ENCODE results near the gene GATAD2A.

Gene GATAD2A

DNA sequence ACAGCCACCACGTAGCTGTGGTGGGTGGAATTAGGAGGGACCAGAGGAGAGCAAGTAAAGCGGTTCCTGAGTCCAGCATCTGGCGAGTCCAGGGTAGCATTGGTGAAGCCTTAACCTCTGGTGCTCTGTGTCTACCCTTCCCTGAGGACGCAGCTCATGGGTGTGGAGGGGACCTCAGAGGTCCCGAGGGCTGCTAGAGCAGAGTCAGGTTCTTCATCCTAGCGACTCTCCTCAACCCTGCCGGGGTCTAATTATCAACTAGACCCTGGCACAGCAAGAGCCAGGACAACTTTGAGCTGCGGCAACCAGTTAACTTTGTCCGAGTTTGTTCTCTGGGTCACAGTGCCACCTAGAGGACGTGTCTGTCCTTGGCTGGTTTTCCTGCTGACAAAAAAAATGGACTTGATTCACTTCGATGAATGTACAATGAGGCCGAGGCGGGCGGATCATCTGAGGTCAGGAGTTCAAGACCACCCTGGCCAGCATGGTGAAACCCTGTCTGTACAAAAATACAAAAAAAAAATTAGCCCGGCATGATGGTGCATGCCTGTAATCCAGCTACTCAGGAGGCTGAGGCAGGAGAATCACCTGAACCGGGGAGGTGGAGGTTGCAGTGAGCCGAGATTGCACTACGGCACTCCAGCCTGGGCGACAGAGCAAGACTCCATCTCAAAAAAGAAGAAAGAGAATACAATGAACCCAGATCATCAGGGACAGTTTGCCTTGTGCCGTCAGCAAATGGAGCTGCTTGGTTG, 84.9 kb downstream of the GATAD2A start:
- peak; percentile 84 for DNase-seq

DNA sequence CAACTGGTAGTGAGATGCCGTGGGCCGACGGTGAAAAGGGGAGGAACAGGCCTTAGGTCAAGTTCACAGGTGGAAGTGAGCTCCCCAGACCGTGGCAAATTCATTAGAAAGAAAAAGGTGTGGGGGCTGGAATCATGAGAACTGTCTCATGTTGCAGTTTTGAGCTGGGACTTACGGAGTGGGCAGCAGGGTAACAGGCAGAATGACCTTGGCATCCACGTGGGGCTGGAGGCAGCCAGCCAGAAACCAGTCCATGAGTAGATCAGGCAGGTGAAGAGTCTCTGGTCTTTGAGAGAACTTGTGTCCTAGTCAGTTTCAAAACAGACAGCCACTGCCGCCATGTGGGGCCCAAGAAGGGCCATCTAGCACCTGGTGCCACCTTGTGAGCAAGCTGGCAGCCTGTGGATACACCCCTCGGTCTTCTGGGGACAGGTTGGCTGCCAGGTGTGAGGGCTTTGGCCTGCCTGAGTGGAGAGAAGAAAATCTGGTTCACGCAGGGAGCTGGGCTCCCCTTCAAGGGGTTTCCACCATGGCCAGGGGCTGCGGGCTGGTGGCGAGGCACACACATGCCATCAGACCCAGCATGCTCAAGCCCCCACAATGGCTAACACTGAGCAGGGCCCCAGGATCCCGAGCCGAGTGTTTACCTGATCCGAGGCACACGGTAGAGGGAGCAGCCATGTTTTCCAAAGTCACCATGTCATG, 86.0 kb downstream of the GATAD2A start:
- DNase-seq, result no peak

DNA sequence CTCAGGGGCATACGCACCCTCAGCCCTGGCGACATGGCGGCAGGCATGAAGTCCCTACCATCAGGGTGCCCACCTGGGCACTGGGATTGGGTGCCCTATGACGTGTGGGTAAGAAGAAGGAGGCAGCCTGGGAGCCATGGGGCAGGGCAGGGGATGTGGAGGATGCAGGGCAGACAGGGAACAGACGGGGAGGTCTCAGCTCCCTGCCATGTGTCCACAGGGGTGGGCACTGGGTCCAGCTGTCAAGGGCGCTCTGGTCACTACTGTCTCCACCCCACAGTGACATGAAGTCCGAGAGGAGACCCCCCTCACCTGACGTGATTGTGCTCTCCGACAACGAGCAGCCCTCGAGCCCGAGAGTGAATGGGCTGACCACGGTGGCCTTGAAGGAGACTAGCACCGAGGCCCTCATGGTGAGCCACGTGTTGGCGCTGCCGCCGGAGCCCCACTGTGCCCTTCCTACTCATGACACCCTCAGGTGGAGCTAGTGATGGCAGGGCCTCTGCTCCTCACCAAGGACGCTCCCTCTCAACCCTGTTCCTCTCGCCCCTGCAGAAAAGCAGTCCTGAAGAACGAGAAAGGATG, 86.6 kb downstream of the GATAD2A start:
- DNase-seq, result no peak

DNA sequence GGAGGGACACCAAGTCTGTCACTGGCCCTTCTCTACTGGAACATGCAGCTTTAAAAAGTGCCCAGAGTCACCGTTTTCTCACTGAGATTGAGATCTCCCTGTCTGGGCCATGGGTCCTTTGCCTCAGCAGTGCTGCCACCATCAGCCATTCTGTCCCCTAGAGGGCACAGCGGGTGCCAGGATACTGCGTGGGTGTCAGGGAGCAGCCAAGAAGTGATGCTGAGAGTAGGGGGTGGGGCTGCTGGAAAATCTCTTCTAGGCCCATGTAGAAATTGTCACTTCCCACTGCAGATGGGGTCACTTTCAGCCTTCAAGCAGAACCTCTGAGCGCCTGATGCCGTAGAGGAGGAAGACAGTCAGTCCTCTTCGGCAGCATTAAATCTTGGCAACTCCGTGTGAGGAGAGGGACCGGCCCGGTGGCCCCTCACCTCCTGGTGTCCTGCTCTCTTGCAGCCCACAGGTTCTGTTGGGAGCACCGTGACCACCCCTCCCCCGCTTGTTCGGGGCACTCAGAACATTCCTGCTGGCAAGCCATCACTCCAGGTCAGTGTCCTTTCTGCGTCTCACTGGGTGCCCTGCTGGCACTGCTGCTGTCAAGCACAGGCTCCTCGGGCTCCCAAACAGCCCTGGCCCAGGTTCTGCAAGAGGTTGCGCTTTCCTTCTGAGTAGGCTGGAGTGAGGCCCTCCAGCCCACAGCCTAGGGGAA, 88.5 kb downstream of the GATAD2A start:
- no peak for DNase-seq

DNA sequence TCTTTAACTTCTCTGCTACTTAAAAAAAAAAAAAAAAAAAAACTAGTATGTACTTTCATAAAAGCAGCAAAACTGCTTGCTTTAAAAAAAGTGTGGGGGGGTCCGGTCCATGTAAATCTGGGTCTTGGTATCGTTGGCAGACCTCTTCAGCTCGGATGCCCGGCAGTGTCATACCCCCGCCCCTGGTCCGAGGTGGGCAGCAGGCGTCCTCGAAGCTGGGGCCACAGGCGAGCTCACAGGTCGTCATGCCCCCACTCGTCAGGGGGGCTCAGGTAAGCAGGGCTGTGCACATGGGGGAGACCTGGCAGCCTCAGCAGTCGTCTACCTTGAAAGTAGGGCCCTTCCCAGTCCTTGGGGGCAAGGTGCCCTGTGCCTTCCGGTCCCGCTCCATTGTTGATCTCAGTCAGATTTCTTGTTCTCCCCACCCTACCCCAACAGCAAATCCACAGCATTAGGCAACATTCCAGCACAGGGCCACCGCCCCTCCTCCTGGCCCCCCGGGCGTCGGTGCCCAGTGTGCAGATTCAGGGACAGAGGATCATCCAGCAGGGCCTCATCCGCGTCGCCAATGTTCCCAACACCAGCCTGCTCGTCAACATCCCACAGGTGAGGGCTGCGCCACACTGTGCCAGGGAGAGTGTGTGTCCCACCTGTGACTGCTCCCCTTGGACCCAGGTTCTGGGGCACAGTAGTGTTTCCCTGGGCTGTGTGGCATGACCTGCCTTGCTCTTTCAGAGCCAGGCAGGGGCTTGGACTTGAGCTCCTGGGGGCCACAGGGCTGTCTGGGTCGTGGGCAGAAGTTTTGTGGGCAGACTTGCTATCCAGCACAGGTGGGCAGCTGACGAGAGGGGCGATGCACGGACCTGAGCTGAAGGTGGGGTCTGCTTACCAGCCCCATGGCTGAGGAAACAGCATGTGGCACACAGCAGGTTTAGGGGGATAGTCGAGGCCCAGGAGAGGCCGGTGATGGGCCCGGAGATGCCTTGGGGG, 90.4 kb downstream of the GATAD2A start:
- DNase-seq, result no peak

DNA sequence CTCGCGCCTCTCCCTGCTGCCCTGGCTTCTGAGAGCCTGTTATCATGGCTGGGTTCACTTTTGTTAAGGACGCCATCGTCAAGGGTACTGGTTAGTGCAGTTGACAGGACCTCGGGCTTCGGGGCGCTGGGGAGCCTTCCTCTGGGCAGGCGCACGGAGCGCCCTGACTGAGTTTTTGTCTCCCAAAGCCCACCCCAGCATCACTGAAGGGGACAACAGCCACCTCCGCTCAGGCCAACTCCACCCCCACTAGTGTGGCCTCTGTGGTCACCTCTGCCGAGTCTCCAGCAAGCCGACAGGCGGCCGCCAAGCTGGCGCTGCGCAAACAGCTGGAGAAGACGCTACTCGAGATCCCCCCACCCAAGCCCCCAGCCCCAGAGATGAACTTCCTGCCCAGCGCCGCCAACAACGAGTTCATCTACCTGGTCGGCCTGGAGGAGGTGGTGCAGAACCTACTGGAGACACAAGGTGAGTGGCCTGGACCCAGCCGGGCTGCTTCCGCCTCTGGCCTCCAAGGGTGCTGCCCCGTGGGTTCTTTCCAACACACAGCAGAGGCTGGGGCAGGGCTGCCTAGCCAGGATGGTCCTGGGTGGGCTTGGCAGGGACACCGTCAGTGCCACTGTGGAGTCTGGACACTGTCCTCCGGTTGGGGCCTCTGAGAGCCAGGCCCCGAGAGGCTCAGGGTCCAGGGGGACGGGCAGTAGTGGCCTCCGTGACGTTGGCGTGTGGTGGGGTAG, 92.9 kb downstream of the GATAD2A start:
- DNase-seq, result no peak

DNA sequence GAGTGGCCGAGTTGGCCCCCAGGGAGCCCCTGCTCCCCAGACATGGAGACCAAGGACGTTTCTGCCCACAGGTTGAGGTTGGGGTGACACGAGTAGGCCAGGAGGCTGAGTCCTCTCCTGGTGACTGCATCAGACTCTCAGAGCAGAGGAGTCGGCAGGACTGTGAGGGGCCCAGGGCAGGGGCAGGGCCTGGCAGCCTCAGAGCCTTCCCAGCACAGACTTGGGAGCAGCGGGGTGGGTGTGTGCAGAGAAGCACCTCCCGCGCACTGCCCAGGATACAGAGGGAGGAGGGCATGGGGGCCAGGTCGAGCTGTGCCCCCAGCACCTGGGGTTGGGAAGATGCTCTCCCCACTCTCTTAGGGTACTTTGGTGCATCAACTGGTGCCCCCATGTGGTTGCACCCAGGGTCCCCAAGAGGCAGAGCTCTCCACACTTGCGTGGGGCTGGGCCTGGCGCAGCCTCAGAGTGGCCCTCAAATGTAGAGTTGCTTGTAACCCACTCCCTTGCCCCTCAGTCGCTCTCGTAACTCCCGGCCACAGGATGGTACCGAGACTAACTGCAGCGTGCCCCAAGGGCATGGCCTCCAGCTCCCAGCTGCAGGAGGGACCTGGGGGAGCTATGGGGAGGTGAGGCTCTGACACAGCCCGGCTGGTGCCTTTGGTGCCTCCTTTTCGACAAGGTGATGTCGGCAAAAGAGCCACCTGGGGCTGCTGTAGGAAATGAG, 94.0 kb downstream of the GATAD2A start:
- DNase-seq, result no peak

DNA sequence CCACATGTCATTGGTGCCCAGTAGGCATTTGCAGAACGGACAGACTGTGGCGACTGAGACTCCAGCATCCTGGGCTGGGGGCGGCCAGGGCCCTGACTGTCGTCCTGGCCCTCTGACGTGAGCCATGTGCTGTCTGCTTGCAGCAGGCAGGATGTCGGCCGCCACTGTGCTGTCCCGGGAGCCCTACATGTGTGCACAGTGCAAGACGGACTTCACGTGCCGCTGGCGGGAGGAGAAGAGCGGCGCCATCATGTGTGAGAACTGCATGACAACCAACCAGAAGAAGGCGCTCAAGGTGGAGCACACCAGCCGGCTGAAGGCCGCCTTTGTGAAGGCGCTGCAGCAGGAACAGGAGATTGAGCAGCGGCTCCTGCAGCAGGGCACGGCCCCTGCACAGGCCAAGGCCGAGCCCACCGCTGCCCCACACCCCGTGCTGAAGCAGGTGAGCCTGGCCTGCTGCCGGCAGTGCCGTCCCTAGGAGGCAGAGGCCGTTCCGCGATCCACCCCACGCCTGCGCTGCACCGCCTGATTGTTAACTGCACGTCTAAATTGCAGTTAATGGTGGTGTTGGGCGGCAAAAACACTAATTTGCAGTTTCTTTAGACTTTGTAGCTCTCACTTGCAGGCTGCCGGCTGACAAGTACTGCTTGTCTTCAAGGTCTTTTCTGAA, 95.6 kb downstream of the GATAD2A start:
- DNase-seq, result no peak

DNA sequence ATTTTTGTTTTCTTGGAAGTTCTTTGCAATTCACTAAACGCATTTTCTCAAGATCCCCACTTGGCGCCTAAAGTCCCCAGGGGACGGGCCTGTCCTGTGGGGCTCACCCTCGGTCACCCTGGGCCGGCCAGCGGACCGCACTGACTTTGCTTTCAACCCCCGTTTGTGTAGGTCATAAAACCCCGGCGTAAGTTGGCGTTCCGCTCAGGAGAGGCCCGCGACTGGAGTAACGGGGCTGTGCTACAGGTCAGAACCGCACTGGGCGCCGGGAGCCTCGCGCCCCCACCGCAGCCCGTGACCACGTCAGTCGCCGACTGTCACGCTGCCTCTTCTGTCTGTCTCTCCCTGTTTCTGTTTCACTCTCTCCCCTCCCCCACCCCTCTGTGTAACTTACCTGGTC, 96.3 kb downstream of the GATAD2A start:
- DNase-seq, result no peak

DNA sequence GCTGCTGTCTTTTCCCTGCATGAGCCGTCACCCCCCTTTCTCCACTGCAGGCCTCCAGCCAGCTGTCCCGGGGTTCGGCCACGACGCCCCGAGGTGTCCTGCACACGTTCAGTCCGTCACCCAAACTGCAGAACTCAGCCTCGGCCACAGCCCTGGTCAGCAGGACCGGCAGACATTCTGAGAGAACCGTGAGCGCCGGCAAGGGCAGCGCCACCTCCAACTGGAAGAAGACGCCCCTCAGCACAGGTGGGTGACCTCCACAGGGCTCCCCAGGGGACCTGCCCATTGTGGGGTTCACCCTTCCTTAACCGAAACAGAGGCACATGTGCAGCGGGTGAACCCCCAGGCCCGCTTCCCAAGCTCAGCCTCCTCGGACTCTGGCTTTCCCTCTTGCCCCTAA, 96.8 kb downstream of the GATAD2A start:
- no peak for DNase-seq

DNA sequence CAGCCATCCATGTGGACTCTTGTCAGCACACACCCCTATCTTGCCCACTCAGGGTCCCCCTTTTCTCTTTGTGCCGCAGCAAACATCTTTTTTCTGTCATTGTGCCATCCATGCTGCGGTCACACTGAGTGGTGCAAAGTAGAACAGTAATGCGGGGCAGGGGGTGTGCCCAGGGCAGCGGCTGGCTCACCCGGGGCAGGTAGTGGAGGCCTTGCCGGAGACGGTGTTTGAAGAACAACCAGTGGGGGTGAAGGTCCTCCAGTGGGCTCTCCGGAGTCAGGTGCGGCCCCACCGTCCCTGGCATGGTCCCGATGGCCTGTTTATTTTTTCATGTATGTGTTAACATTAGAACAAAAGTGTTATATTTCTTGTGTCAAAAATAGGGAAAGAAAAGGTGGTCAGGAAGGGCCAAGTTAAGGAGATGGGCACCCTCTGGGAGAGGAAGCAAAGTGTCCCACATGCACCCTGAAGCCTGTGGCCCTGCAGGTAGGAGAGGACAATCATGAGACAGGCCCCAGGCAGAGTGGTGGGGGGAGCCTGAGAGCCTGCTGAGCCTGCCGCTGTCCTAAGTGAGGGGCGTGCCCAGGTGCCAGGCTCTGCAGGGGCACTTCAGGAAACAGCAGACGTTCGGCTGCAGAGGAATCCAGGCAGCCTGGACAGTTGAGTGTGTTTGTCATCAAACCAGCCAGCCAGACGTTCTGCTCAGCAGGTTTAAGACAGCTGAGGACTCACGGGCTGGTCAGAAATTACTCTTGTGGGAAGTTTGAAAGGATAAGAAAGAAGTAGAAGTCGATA, 97.5 kb downstream of the GATAD2A start:
- no peak for DNase-seq

DNA sequence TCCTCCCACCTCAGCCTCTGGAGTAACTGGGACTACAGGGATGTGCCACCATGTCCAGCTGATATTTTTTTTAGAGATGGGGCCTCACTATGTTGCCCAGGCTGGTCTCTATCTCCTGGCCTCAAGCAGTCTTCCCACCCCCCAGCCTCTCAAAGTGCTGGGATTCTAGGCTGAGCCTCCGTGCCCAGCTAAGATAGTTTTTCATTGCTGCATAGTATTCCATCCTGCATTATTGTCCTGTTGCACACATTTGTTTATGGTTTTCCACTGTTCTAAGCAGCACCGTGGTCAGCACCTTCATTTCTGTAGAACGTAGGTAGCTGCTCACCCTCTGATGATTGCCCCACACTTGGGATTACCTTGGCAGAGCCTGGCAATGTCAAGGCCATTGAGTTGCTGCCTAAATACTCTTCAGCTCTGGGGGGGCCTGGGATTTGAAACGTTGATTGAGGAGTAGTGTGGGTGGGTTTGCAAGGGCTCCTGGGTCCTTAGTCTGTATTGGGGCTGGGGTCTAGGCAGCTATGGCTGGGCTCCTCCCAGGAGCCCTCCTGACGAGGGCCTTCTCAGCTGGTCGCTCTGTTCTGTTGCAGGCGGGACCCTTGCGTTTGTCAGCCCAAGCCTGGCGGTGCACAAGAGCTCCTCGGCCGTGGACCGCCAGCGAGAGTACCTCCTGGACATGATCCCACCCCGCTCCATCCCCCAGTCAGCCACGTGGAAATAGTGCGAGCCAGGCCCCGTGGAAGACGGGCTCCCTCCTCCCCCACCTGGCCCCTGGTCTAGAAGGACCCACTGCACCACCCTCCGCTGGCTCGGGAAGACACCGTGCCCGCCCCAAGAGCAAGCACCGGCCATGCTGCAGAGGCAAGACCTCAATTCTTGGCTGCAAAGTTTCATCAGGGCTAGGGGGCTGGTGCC, 99.5 kb downstream of the GATAD2A start:
- DNase-seq, result no peak

DNA sequence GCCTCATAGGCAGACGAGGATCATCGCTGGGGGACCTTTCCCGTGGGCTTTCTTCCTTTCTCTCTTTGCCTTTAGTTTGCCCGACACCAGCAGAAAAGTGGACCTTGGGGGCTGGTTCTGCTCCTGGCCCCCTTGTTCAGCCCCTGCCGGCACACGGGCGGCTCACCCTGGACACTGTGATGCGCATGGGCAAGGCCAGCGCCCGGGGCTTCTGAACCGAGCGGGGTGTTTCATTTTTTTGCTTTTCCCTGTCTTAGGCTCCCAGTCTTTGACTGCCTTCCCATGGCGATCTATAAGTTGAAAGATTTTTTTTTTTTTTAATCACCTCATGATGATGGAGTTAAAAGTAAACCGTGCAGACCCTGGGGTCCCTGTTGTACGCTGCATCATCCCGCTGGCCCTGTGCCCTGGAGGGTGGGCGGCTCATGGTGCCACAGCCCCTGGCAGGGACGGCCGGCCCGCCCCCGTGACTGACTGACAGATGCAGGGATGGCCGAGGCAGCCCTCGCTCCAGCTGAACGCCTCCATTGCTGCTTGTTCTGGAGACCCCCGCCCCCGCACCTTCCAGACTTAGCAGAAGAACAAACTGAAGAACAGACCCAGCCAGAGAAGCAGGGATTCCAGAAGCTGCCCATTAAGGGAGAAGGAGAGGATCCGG, 100.3 kb downstream of the GATAD2A start:
- DNase-seq, result no peak

DNA sequence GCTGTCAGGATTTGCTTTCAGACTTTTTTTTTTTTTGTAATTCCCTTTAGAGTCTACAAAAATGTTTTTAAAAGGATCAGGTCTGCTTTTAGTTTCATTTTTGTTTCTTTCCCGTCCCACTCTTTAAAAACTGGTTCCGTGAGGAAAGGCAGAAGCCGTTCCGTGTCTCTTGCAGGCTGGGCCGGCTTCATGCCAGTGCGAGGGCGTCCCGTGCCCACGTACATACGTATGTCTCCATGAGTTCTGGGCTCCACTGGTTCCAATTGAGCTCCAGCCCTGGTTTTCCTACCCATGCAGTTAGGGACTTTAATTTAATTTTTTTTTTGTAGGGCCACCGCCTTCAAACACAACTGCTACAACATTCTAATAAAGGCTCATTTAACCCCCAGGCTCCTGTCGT, 101.1 kb downstream of the GATAD2A start:
- DNase-seq, result no peak

DNA sequence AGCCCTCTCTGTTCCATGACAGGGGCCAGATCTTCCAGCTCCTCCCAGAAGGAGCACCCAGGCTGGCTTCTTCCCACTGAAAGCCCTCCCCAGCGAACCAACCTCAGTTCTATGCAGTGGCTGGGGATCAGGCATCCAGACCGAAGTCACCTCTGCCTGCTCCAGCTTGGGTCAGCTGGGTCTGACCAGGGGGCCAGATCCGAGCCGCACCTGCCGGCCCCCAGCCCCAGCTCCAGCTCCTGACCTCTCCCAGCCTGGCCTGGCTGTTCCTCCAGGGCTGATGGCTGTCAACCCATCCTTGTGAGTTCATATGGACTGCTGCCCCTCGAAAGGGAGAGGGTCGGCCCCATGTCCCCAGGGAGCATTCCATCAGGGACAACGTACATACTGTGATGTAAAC, 101.9 kb downstream of the GATAD2A start:
- DNase-seq, result no peak

DNA sequence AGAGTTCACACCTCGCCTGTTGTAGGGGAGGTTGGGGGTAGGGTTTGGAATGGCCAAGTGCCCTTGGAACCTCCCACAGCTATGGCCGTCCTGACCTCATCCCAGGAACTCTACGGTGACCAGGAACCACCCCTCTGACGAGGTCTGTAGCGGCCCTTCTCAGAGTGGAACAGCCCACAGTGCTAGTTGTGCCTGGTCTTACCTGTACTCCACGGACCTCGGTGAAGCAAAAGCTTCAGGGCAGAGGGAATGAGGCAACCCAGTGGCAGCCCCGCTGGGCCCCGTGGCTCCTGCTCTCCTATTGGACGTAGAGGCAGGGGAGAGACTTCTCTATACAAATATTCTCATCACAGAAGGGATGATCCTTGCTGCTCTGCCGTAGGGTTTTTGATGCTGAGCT, 102.7 kb downstream of the GATAD2A start:
- DNase-seq, result no peak

DNA sequence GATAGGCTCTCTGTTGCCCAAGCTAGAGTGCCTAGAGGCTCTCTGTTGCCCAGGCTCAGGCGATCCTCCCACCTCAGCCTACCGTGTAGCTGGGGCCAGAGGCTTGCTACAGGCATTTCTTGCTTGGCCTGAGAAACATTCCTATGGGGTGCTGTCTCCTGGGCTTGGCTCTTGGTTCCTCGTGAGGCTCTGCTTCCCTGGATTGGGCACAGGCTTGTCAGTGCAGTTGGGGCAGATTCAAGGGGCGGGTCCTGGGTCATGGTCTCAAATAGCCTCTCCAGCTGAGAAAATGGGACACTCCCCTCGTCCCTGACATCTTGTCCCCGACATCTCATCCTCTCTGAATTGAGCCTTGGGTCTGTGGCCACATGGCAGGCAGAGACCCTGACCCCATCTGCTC, 105.0 kb downstream of the GATAD2A start:
- DNase-seq, result no peak

DNA sequence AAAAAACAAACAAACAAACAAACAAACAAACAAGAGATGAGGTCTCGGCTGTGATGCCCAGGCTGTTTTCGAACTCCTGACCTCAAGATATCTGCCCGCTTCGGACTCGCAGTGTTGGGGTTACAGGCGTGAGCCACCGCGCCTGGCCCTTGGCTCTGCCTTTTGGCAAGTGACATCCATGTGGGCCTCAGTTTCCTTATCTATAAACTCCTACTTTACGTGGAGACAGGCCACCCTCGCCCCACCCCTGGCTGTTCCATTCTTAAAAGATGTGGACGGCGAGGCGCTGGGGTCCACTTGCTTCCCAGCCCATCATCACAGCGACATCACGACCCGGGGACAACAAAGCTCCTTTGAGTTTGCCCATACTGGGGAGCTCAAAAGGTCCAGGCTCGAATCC, 108.2 kb downstream of the GATAD2A start:
- no peak for DNase-seq

Measured in CD4-positive, alpha-beta T cell treated with Interleukin-15 for 1 hour (primary cell).